ENCODE results near the gene HTRA3.

The HTRA3 gene

DNA sequence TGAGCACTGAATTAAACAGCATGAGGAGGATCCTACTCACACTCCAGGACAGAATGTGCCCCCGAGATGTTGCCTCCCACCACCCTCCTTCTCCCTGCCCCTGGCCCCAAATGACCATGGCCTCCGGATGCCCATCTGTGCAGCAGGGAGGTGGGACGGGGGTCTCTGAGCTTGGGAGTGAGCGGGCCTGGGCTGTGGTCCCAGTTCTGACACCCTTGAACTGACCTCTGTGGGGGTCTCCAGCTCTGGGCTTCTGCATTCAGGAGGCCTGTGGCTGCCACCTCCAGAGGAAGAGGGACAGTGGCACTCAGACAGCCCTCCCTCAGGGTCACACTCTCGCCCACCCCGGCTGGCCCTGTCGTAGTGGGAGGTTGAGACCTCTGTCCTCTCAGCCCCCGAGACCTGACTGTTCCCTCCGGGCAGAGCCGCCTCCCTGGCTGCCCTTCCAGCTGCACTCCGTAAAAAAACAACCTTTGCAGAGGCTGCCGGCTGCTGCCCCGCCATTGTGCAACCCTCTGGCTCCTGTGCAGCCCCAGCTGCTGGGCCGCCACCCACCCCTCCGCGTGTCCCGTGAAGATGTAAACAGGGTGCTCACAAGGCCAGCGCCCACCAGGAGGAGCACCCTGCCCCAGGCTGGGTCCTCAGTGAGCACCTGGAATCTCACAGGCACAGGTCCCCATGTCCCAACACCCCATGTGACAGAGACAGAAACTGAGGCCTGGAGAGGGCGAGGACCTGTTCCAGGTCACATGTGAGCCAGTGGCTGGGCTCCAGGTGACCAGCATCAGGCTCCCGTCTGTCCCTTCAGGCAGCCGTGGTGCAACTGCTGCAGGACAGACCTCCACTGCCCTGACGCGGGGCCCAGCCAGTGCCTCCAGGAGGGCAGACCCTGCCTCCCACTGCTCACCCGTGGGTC lies 39.6 kb downstream of the HTRA3 start:
- no peak for DNase-seq (ENCODE audit: low read depth)

DNA sequence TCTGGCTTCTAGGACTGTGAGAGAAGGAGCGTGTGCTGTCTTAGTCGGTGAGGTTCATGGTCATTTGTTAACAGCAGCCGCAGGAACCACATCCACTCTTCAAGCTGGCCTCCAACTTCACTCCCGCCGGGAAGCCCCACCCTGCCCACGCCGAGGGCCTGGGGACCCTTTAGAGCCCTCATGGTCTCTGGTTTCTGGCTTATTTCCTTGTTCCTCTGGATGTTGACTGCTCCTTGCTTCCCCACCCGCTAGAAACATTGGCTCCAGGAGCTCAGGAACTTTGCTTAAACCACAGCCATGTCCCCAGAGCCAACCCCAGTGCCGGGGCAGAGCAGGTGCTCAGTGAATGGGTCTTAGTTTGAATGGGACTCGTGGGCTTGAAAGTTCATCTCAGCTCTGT lies 40.8 kb downstream of the HTRA3 start:
- DNase-seq (ENCODE audit: low read depth): no peak

GRCh38 chr4:8311101-8312068 lies 41.8 kb downstream of the HTRA3 start:
- no peak for DNase-seq (ENCODE audit: low read depth)

- no peak for DNase-seq (ENCODE audit: low read depth)
Measured at GRCh38 chr4:8312069-8312445, 42.5 kb downstream of the HTRA3 start.

GRCh38 chr4:8312976-8313375 lies 43.4 kb downstream of the HTRA3 start:
- no peak for DNase-seq (ENCODE audit: low read depth)

GRCh38 chr4:8314691-8315255 lies 45.2 kb downstream of the HTRA3 start:
- no peak for DNase-seq (ENCODE audit: low read depth)

GRCh38 chr4:8315435-8316250 lies 46.1 kb downstream of the HTRA3 start:
- DNase-seq (ENCODE audit: low read depth): peak; percentile 90

GRCh38 chr4:8316251-8316771 lies 46.8 kb downstream of the HTRA3 start:
- DNase-seq (ENCODE audit: low read depth): no peak

DNA sequence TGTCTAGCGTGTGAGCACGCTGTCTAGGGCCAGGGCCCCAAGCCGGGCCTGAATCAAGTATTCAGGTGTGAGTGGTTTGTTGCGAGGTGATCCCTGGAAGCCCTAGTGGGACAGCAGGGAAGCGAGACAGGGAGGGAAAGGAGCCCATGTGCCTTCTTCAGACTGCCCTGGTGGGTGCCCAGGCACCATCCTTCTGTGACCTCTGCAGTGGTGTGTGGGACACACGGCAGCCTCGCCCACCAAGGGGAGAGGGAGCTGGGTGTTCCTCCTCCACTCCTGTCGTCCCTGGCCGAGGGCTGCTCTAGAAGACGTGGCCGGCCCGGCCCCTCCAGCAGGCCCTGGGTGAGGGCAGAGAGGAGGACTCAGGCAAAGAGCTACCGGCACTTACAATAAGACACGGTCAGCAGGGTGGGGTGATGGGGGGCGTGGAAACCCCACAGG lies 47.4 kb downstream of the HTRA3 start:
- no peak for DNase-seq (ENCODE audit: low read depth)

DNA sequence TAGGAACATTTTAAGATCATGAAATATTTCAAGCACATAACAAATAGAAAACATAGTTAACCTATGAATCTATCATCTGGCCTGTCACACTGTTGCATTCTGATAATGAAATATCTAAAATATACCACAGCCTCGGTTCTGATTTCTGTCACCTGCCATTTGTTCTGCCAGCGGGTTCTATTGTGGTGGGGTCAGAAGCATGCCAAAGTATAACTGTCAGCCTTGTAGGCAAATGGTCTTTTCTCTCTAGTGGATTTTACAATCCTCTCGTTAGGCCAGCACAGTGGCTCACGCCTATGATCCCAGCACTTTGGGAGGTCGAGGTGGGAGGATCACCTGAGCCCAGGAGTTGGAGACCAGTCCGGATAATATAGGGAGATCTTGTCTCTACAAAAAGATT lies 47.9 kb downstream of the HTRA3 start:
- no peak for DNase-seq (ENCODE audit: low read depth)

- DNase-seq (ENCODE audit: low read depth): no peak
Measured at GRCh38 chr4:8318509-8318908, 49.0 kb downstream of the HTRA3 start.

GRCh38 chr4:8319061-8319460 lies 49.5 kb downstream of the HTRA3 start:
- no peak for DNase-seq (ENCODE audit: low read depth)

DNA sequence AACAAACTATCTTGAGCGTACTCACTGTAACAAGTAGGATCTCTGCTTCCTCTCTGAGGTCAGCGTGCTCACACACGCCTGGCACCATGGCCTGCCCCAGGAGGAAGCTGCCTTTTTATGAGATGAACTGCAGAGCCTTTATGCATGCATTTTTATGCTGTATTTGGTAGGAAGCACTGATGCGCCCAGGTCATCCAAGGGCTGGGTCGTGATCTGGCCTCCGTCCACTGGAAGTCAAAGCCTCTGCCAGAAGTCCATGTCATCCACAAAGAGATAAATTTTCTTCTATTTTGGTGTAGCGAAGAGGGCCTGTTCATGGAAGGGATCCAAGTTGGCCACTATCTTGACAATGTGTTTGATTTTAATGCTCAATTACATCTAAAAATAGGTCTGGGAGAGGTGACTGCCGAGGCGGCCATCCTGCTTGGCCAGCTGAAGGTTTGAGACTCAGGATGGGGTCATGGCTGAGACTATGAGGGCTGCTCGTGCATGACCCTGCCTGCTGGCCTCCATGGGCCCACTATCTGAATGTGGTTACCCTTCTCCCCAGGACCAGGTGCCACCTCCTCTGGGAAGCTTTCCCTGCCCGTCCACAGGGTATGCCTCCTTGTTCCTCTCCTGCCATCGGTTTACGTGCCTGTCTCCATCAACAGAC lies 50.3 kb downstream of the HTRA3 start:
- peak; percentile 13 for DNase-seq (ENCODE audit: low read depth)

DNA sequence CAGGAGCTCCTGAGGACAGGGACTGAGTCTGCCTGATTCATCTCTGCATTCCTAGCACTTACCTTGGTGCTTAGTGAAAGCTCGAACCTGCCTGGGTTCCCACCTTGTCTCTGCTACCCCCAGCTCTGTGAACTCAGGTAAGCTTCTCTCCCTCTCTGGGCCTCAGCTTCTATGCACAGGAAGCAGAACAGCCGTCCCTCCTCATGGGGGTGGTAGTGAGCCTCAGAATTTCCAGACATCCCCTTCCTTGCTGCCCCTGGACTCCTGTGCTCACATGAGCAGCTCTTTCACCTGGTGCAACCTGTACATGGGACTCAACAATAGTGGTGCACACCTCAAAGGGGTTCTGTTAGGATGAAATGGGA lies 50.8 kb downstream of the HTRA3 start:
- no peak for DNase-seq (ENCODE audit: low read depth)

DNA sequence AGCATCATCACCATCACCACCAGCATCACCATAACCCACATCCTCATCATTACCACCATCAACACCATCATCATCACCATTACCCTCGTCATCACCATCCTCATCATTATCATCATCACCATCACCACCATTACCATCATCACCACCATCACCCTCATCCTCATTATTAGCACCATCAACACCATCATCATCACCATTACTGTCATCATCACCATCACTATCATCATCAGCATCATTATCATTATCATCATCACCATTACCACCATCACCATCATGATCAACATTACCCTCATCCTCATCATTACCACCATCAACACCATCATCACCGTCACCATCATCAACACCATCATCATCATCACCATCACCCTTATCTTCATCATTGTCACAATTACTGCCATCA lies 51.7 kb downstream of the HTRA3 start:
- DNase-seq (ENCODE audit: low read depth): no peak

GRCh38 chr4:8321771-8322170 lies 52.2 kb downstream of the HTRA3 start:
- DNase-seq (ENCODE audit: low read depth): no peak

- DNase-seq (ENCODE audit: low read depth): no peak
Measured at GRCh38 chr4:8322794-8323704, 53.5 kb downstream of the HTRA3 start.

DNA sequence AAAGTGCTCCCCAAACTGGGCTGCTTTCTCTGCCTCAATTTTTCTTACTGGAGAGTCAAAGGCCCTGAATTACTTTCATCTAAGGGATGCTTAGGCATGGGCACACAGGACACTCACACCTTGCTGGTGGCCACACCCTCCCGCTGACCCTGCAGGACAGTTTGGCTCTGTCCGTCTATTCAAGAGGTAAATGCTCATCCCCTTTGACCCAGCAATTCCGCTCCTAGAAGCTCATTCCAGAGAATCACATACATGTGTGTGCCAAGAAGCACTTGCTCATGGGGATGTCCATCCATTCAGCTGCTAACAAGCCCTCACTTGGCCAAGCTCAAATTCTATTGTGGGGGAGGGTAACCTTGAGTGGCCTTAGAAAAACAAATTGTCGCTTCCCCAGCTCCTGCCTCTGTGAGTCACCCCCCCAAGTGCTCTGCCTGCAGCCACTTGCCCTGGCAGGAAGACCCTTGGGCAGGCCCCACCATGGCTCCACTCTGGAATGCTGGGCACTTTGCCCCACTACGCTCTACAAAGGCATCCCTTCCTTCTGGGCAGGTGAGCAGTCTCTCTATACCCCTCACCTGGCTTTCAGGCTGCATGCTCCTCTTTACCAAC lies 54.5 kb downstream of the HTRA3 start:
- peak; percentile 54 for DNase-seq (ENCODE audit: low read depth)

GRCh38 chr4:8324640-8325239 lies 55.2 kb downstream of the HTRA3 start:
- peak; percentile 34 for DNase-seq (ENCODE audit: low read depth)

All from EH (cell line).